HG03521 (cell line): Measurements from ENCODE around the gene HCN4.

Experiments
- ATAC-seq: cut with Tn5 transposase; IDR thresholded peaks from one replicate; pipeline ENCODE4 v1.9.1; 2021; ENCODE audit warnings: mild to moderate bottlenecking, moderate library complexity; ENCODE audit not compliant: unreplicated experiment

The HCN4 gene

GRCh38 chr15:73349191-73349590, 19.6 kb downstream of the HCN4 start:
- ATAC-seq: no peak

GRCh38 chr15:73346735-73347312, 21.9 kb downstream of the HCN4 start:
- no peak for ATAC-seq

GRCh38 chr15:73345658-73346057, 23.1 kb downstream of the HCN4 start:
- no peak for ATAC-seq

GRCh38 chr15:73344056-73344455, 24.7 kb downstream of the HCN4 start:
- ATAC-seq: no peak

GRCh38 chr15:73341886-73342600, 26.7 kb downstream of the HCN4 start:
- no peak for ATAC-seq

- ATAC-seq: no peak
Measured at GRCh38 chr15:73340502-73341192, 28.1 kb downstream of the HCN4 start.

- no peak for ATAC-seq
Measured at GRCh38 chr15:73338606-73339374, 30.0 kb downstream of the HCN4 start.

- no peak for ATAC-seq
Measured at GRCh38 chr15:73338058-73338457, 30.7 kb downstream of the HCN4 start.

- no peak for ATAC-seq
Measured at GRCh38 chr15:73337187-73337586, 31.6 kb downstream of the HCN4 start.

- ATAC-seq: no peak
Measured at GRCh38 chr15:73336756-73337155, 32.0 kb downstream of the HCN4 start.

GRCh38 chr15:73335471-73335870, 33.3 kb downstream of the HCN4 start:
- ATAC-seq: no peak

- no peak for ATAC-seq
Measured at GRCh38 chr15:73335026-73335425, 33.7 kb downstream of the HCN4 start.

- no peak for ATAC-seq
Measured at GRCh38 chr15:73334086-73334485, 34.7 kb downstream of the HCN4 start.

- ATAC-seq: no peak
Measured at GRCh38 chr15:73333001-73333400, 35.8 kb downstream of the HCN4 start.

- ATAC-seq: no peak
Measured at GRCh38 chr15:73331991-73332925, 36.5 kb downstream of the HCN4 start.

GRCh38 chr15:73331501-73331900, 37.3 kb downstream of the HCN4 start:
- no peak for ATAC-seq

- no peak for ATAC-seq
Measured at GRCh38 chr15:73330206-73331051, 38.3 kb downstream of the HCN4 start.

- no peak for ATAC-seq
Measured at GRCh38 chr15:73329501-73330200, 39.1 kb downstream of the HCN4 start.

GRCh38 chr15:73328981-73329380, 39.8 kb downstream of the HCN4 start:
- no peak for ATAC-seq
